Gastrocnemius medialis (tissue), 4 donors: ENCODE results near the gene TADA3.

Experiments used
- POLR2A ChIP-seq, 2 donors: fragments of 450-650 bp; IDR thresholded peaks; one replicate each; pipeline ENCODE4 v1.6.1; 2017; ENCODE audit warnings: antibody characterized with exemption in 2 of 2, mild to moderate bottlenecking in 2 of 2, moderate library complexity in 2 of 2
- TF ChIP-seq, protein P1 (sequence below), 5 experiments: fragments of 450-650 bp in 3 of 5; fragments of 200-600 bp in 2 of 5; sonication (generic) in 2 of 5; IDR thresholded peaks in 4 of 5; conservative IDR thresholded peaks in 1 of 5; 1 replicate in 4 of 5; 2 replicates in 1 of 5; pipeline ENCODE4 v1.5.1; 2016 to 2019; ENCODE audit warnings: antibody characterized with exemption in 5 of 5, mild to moderate bottlenecking in 3 of 5, moderate library complexity in 3 of 5

DNA sequence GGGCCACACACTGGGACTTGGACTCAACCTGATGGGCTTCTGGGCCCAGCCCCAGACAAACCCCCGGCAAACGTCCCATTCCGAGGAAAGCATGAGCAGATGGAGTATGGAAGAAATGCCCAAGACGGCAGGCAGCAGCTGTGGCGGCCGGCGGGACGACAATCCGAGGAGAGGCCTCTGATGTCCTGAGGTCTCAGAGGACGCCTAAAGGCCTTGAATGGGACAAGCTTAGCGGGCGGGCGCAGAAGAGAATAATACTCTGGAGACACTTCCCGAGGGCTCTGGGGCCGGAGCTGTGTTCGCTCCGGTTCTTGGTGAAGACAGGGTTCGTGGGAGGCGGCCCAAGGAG, 43.0 kb downstream of the TADA3 start:
- TF ChIP-seq, protein P1, sequence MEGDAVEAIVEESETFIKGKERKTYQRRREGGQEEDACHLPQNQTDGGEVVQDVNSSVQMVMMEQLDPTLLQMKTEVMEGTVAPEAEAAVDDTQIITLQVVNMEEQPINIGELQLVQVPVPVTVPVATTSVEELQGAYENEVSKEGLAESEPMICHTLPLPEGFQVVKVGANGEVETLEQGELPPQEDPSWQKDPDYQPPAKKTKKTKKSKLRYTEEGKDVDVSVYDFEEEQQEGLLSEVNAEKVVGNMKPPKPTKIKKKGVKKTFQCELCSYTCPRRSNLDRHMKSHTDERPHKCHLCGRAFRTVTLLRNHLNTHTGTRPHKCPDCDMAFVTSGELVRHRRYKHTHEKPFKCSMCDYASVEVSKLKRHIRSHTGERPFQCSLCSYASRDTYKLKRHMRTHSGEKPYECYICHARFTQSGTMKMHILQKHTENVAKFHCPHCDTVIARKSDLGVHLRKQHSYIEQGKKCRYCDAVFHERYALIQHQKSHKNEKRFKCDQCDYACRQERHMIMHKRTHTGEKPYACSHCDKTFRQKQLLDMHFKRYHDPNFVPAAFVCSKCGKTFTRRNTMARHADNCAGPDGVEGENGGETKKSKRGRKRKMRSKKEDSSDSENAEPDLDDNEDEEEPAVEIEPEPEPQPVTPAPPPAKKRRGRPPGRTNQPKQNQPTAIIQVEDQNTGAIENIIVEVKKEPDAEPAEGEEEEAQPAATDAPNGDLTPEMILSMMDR (IDR thresholded peaks at IDR 0.05 in 4 of 5, conservative IDR thresholded peaks at IDR 0.05 in 1 of 5) = no peak
- no peak for TF ChIP-seq POLR2A (IDR thresholded peaks at IDR 0.05)
